ENCODE measurements around the gene FBXL7.

The FBXL7 gene

DNA sequence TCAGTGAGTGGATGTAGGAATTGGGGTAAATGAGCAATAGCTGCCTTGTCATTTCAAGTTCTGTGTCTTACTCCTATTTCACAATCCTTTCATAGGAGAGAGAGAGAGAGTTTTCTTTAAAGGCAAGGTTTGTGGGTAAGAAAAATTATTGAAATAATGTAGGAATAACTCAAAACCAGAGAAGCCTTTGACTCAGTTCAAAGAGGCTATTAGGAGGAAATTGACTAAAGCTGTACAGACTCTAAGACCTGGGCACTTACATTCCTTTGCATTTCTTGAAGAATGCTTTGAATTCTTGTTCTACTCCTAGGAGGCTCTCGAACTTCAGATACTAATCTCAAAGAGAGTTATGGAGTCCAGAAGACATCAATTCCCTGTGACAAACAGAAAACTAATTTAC lies 257.1 kb downstream of the FBXL7 start:
- DNase-seq (ENCODE audit: low spot score) = no peak
- TF ChIP-seq, protein P1, sequence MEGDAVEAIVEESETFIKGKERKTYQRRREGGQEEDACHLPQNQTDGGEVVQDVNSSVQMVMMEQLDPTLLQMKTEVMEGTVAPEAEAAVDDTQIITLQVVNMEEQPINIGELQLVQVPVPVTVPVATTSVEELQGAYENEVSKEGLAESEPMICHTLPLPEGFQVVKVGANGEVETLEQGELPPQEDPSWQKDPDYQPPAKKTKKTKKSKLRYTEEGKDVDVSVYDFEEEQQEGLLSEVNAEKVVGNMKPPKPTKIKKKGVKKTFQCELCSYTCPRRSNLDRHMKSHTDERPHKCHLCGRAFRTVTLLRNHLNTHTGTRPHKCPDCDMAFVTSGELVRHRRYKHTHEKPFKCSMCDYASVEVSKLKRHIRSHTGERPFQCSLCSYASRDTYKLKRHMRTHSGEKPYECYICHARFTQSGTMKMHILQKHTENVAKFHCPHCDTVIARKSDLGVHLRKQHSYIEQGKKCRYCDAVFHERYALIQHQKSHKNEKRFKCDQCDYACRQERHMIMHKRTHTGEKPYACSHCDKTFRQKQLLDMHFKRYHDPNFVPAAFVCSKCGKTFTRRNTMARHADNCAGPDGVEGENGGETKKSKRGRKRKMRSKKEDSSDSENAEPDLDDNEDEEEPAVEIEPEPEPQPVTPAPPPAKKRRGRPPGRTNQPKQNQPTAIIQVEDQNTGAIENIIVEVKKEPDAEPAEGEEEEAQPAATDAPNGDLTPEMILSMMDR (IDR thresholded peaks at IDR 0.05; ENCODE audit: borderline replicate concordance, control extremely low read depth, extremely low read depth, insufficient read depth, missing control alignments) = no peak
- in situ Hi-C loops (cut with MboI; ENCODE audit: low sequenced_read_pairs, unreplicated experiment) = no loop called here

DNA sequence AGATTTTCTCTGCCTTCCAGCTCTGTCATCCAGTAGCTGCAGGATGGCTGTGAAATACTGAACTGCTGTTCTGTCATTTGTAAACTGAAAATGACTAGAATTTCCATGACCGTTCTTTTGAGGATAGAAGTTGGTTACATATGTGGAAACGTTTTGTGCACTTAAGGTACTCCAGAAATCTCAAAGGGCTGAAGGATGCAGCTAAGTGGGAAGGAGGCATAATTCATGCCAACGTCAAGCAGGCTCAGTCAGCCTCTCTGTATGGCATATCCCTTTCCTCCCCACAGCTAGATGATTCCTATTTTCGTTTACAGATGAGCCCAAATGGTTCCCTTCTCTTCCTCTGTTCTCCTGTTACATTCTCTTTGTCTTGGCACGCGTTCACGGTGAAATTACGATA lies 257.6 kb downstream of the FBXL7 start:
- no peak for DNase-seq (ENCODE audit: low spot score)
- TF ChIP-seq, protein P1 (IDR thresholded peaks at IDR 0.05; ENCODE audit: borderline replicate concordance, control extremely low read depth, extremely low read depth, insufficient read depth, missing control alignments) = no peak
- in situ Hi-C loops (cut with MboI; ENCODE audit: low sequenced_read_pairs, unreplicated experiment) = no loop called here

GRCh38 chr5:15762668-15763067 lies 262.7 kb downstream of the FBXL7 start:
- TF ChIP-seq, protein P1 (IDR thresholded peaks at IDR 0.05; ENCODE audit: borderline replicate concordance, control extremely low read depth, extremely low read depth, insufficient read depth, missing control alignments) = no peak
- in situ Hi-C loops (cut with MboI; ENCODE audit: low sequenced_read_pairs, unreplicated experiment) = no loop called here
- DNase-seq (ENCODE audit: low spot score) = no peak

DNA sequence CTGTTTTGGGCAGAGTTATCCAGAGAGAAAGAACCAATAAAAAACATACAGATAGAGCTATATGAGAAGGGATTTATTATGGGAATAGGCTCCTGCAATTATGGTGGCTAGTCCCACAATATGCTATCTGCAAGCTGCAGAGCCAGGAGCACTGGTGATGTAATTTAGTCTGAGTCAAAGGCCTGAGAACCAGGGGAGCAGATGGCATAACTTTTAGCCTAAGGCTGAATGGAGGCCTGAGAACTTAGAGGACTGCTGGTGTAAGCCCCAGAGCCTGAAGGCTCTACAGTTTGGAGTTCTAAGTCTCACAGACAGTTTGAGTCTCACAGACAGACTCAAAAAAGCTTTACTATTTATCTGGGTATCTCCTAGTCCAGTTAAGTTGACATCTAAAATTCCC lies 263.8 kb downstream of the FBXL7 start:
- no peak for DNase-seq (ENCODE audit: low spot score)
- TF ChIP-seq, protein P1 (IDR thresholded peaks at IDR 0.05; ENCODE audit: borderline replicate concordance, control extremely low read depth, extremely low read depth, insufficient read depth, missing control alignments) = no peak
- in situ Hi-C loops (cut with MboI; ENCODE audit: low sequenced_read_pairs, unreplicated experiment) = no loop called here

- no peak for DNase-seq (ENCODE audit: low spot score)
- in situ Hi-C loops (cut with MboI; ENCODE audit: low sequenced_read_pairs, unreplicated experiment) = no loop called here
- TF ChIP-seq, protein P1 (IDR thresholded peaks at IDR 0.05; ENCODE audit: borderline replicate concordance, control extremely low read depth, extremely low read depth, insufficient read depth, missing control alignments) = no peak
These were observed 269.0 kb downstream of the FBXL7 start for GRCh38 chr5:15768936-15769335.

- TF ChIP-seq, protein P1 (IDR thresholded peaks at IDR 0.05; ENCODE audit: borderline replicate concordance, control extremely low read depth, extremely low read depth, insufficient read depth, missing control alignments) = no peak
- in situ Hi-C loops (cut with MboI; ENCODE audit: low sequenced_read_pairs, unreplicated experiment) = no loop called here
These were observed 272.2 kb downstream of the FBXL7 start for GRCh38 chr5:15772131-15772530.

GRCh38 chr5:15774632-15775031 lies 274.7 kb downstream of the FBXL7 start:
- in situ Hi-C loops (cut with MboI; ENCODE audit: low sequenced_read_pairs, unreplicated experiment) = no loop called here
- TF ChIP-seq, protein P1 (IDR thresholded peaks at IDR 0.05; ENCODE audit: borderline replicate concordance, control extremely low read depth, extremely low read depth, insufficient read depth, missing control alignments) = no peak
- no peak for DNase-seq (ENCODE audit: low spot score)

More at GRCh38 chr5:15772131-15772530, 272.2 kb downstream of the FBXL7 start:
- DNase-seq (ENCODE audit: low spot score) = no peak
